Stimulated activated CD8-positive, alpha-beta memory T cell treated with anti-CD3 and anti-CD28 coated beads, Interleukin-15, amount 100 ng/mL, for 1 hour (primary cell): Measurements from ENCODE around the gene E2F1.
"Not testable (repeated sequence)": the region's sequence is repeated elsewhere in the genome, so short reads cannot be mapped to it uniquely, and the experiment has no call there.

ENCODE experiments used
- DNase-seq: peaks from one replicate; pipeline ENCODE4 v3.0.0-alpha.2; 2020; ENCODE audit warnings: low read depth

Gene E2F1

GRCh38 chr20:33710681-33711445 is 24.7 kb upstream of the E2F1 start:
- DNase-seq: no peak

- no peak for DNase-seq
These were observed 23.8 kb upstream of the E2F1 start for GRCh38 chr20:33709905-33710541.

GRCh38 chr20:33709398-33709797 is 23.2 kb upstream of the E2F1 start:
- DNase-seq: no peak

- no peak for DNase-seq
These were observed 21.5 kb upstream of the E2F1 start for GRCh38 chr20:33707668-33708067.

GRCh38 chr20:33704197-33704924 is 18.2 kb upstream of the E2F1 start:
- DNase-seq: no peak

GRCh38 chr20:33703498-33704137 is 17.4 kb upstream of the E2F1 start:
- DNase-seq: no peak

- no peak for DNase-seq
These were observed 16.7 kb upstream of the E2F1 start for GRCh38 chr20:33702861-33703260.

GRCh38 chr20:33701629-33702450 is 15.7 kb upstream of the E2F1 start:
- no peak for DNase-seq

GRCh38 chr20:33700696-33701441 is 14.7 kb upstream of the E2F1 start:
- DNase-seq: not testable (repeated sequence)

- DNase-seq: not testable (repeated sequence)
These were observed 12.8 kb upstream of the E2F1 start for GRCh38 chr20:33698966-33699365.

GRCh38 chr20:33697129-33697528 is 10.9 kb upstream of the E2F1 start:
- no peak for DNase-seq

GRCh38 chr20:33696448-33696847 is 10.3 kb upstream of the E2F1 start:
- no peak for DNase-seq

GRCh38 chr20:33694639-33695012 is 8.4 kb upstream of the E2F1 start:
- DNase-seq: no peak

GRCh38 chr20:33693741-33694638 is 7.8 kb upstream of the E2F1 start:
- DNase-seq: no peak

GRCh38 chr20:33693289-33693688 is 7.1 kb upstream of the E2F1 start:
- DNase-seq: no peak

GRCh38 chr20:33689973-33690372 is 3.8 kb upstream of the E2F1 start:
- DNase-seq: no peak

GRCh38 chr20:33689493-33689892 is 3.3 kb upstream of the E2F1 start:
- DNase-seq: no peak

GRCh38 chr20:33688938-33689424 is 2.8 kb upstream of the E2F1 start:
- no peak for DNase-seq

- no peak for DNase-seq
These were observed 2.1 kb upstream of the E2F1 start for GRCh38 chr20:33687993-33688937.
